ENCODE measurements around the gene CBY2.

GRCh38 chr13:45747071-45747470 is 45.0 kb downstream of the CBY2 start:
- no peak for TF ChIP-seq POLR2AphosphoS5 (IDR thresholded peaks at IDR 0.05)
- TF ChIP-seq, protein P1, sequence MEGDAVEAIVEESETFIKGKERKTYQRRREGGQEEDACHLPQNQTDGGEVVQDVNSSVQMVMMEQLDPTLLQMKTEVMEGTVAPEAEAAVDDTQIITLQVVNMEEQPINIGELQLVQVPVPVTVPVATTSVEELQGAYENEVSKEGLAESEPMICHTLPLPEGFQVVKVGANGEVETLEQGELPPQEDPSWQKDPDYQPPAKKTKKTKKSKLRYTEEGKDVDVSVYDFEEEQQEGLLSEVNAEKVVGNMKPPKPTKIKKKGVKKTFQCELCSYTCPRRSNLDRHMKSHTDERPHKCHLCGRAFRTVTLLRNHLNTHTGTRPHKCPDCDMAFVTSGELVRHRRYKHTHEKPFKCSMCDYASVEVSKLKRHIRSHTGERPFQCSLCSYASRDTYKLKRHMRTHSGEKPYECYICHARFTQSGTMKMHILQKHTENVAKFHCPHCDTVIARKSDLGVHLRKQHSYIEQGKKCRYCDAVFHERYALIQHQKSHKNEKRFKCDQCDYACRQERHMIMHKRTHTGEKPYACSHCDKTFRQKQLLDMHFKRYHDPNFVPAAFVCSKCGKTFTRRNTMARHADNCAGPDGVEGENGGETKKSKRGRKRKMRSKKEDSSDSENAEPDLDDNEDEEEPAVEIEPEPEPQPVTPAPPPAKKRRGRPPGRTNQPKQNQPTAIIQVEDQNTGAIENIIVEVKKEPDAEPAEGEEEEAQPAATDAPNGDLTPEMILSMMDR (IDR thresholded peaks at IDR 0.05): no peak

All from stomach (tissue), 4 donors.